Measurements from ENCODE around the gene GHR.

The GHR gene

GRCh38 chr5:42518595-42519221 lies 95.5 kb downstream of the GHR start:
- no peak for DNase-seq

GRCh38 chr5:42520203-42520602 lies 97.0 kb downstream of the GHR start:
- no peak for DNase-seq

GRCh38 chr5:42520957-42521356 lies 97.7 kb downstream of the GHR start:
- no peak for DNase-seq

- DNase-seq = no peak
These were observed 98.2 kb downstream of the GHR start for GRCh38 chr5:42521406-42521805.

GRCh38 chr5:42522783-42523182 lies 99.5 kb downstream of the GHR start:
- DNase-seq = no peak

GRCh38 chr5:42526179-42526578 lies 102.9 kb downstream of the GHR start:
- DNase-seq = no peak

- no peak for DNase-seq
These were observed 108.4 kb downstream of the GHR start for GRCh38 chr5:42531611-42532010.

GRCh38 chr5:42542106-42542505 lies 118.9 kb downstream of the GHR start:
- DNase-seq = no peak

GRCh38 chr5:42543774-42544173 lies 120.5 kb downstream of the GHR start:
- DNase-seq = no peak

GRCh38 chr5:42545038-42545437 lies 121.8 kb downstream of the GHR start:
- no peak for DNase-seq

GRCh38 chr5:42547141-42547540 lies 123.9 kb downstream of the GHR start:
- DNase-seq = no peak

- no peak for DNase-seq
These were observed 124.7 kb downstream of the GHR start for GRCh38 chr5:42547894-42548293.

GRCh38 chr5:42552597-42552996 lies 129.4 kb downstream of the GHR start:
- DNase-seq = no peak

- DNase-seq = no peak
These were observed 130.2 kb downstream of the GHR start for GRCh38 chr5:42553461-42553860.

- no peak for DNase-seq
These were observed 131.8 kb downstream of the GHR start for GRCh38 chr5:42555010-42555409.

GRCh38 chr5:42555797-42556196 lies 132.6 kb downstream of the GHR start:
- no peak for DNase-seq

GRCh38 chr5:42557689-42558088 lies 134.4 kb downstream of the GHR start:
- no peak for DNase-seq

GRCh38 chr5:42561656-42562055 lies 138.4 kb downstream of the GHR start:
- DNase-seq = no peak

GRCh38 chr5:42564689-42565356 lies 141.6 kb downstream of the GHR start:
- DNase-seq = no peak

- no peak for DNase-seq
These were observed 143.5 kb downstream of the GHR start for GRCh38 chr5:42566652-42567295.

GRCh38 chr5:42569325-42569724 lies 146.1 kb downstream of the GHR start:
- no peak for DNase-seq

- DNase-seq = no peak
These were observed 146.8 kb downstream of the GHR start for GRCh38 chr5:42569953-42570548.

GRCh38 chr5:42570966-42571960 lies 148.0 kb downstream of the GHR start:
- no peak for DNase-seq
